K562 (cell line): ENCODE data around the gene KIF5A. TPM values are rescaled to one million over a fixed set of nuclear protein-coding genes. Genes with fewer than 3 reads are reported as not detected.

Experiments
- ATAC-seq: fragments of 200-7000 bp; cut with Tn5 transposase; 3 replicates; pipeline ENCODE4 v1.9.1; 2020; ENCODE audit warnings: moderate library complexity
- BruUV-seq: library from RNA; stranded (reverse); fragments of 400-500 nt; replicated peaks from 2 replicates; lab custom pipeline; 2021; lab: Mats Ljungman, UMichigan
- CTCF ChIA-PET: fragments of 300-600 bp; formaldehyde crosslinking; extraction: SDS; loops from one replicate; lab custom pipeline; 2021; ENCODE audit warnings: low intra/inter-chr PET ratio; lab: Yijun Ruan, JAX
- POLR2A ChIA-PET: fragments of 300-600, 350-650 bp; sonication (Branson Sonifier 250); formaldehyde crosslinking; extraction: SDS; loops from one replicate; lab custom pipeline; 2021; ENCODE audit warnings: antibody characterized with exemption, inconsistent platforms; lab: Yijun Ruan, JAX
- DNase-seq, 4 experiments: peaks; one replicate each; pipeline versions ENCODE4 v3.0.0 to v3.0.0-alpha.2; 2011 to 2018; ENCODE audit warnings: low spot score in 3 of 4, mixed read lengths in 3 of 4; ENCODE audit errors: extremely low read depth in 1 of 4
- FAIRE-seq: peaks from 2 replicates; lab custom pipeline; 2011; peaks lifted over from hg19 to GRCh38; lab: Jason Lieb, UNC
- H2AFZ ChIP-seq: 2 replicates; pipeline ENCODE4 v1.6.0; 2011; ENCODE audit warnings: low read depth, low read length, control low read depth, inconsistent platforms
- H3K27ac ChIP-seq: fragments of 200-600 bp; 3 replicates; pipeline ENCODE4 v1.8.0; 2011; ENCODE audit warnings: low read depth, mild to moderate bottlenecking, control low read depth, inconsistent platforms, low read length, moderate library complexity, mixed read lengths; ENCODE audit errors: extremely low read depth
- H3K27me3 ChIP-seq, 2 experiments: fragments of 300-600 bp in 1 of 2; 2 replicates in 1 of 2; 3 replicates in 1 of 2; pipeline versions ENCODE4 v1.6.0 to v1.8.0; 2011; ENCODE audit warnings: inconsistent platforms in 2 of 2, low read length in 2 of 2, mild to moderate bottlenecking in 1 of 2, mixed read lengths in 1 of 2, moderate library complexity in 1 of 2; ENCODE audit not compliant: control insufficient read depth in 2 of 2, insufficient read depth in 2 of 2
- H3K36me3 ChIP-seq: fragments of 300-600 bp; 3 replicates; pipeline ENCODE4 v1.8.0; 2011; ENCODE audit warnings: mild to moderate bottlenecking, low read length, inconsistent platforms; ENCODE audit not compliant: control insufficient read depth, insufficient read depth
- H3K4me1 ChIP-seq, 2 experiments: fragments of 200-600 bp in 1 of 2; replicated peaks in 1 of 2; 2 replicates in 1 of 2; 3 replicates in 1 of 2; pipeline versions ENCODE4 v1.5.1 to v1.8.0; 2011; ENCODE audit warnings: inconsistent platforms in 2 of 2, low read length in 2 of 2, mild to moderate bottlenecking in 1 of 2, mixed read lengths in 1 of 2, moderate library complexity in 1 of 2; ENCODE audit not compliant: control insufficient read depth in 2 of 2, insufficient read depth in 2 of 2
- H3K4me2 ChIP-seq: 2 replicates; pipeline ENCODE4 v1.6.1; 2011; ENCODE audit warnings: low read length, control low read depth, inconsistent platforms, mixed read lengths; ENCODE audit not compliant: insufficient read depth
- H3K4me3 ChIP-seq: fragments of 200-600 bp; sonication (generic), shearing (Covaris generic); 2 replicates; pipeline ENCODE4 v1.5.1; 2016; ENCODE audit warnings: control low read depth, inconsistent platforms
- H3K79me2 ChIP-seq: fragments of 200-600 bp; 3 replicates; pipeline ENCODE4 v1.8.0; 2011; ENCODE audit warnings: low read length, inconsistent platforms; ENCODE audit not compliant: control insufficient read depth, insufficient read depth
- H3K9ac ChIP-seq, 2 experiments: 2 replicates each; pipeline versions ENCODE4 v1.6.0 to v1.6.1; 2011; ENCODE audit warnings: low read depth in 2 of 2, low read length in 2 of 2, control low read depth in 1 of 2, inconsistent platforms in 1 of 2, mild to moderate bottlenecking in 1 of 2, mixed read lengths in 1 of 2; ENCODE audit not compliant: insufficient read depth in 1 of 2
- H3K9me1 ChIP-seq: one replicate; pipeline ENCODE4 v1.6.0; 2011; ENCODE audit warnings: inconsistent platforms, mild to moderate bottlenecking, low read length, moderate library complexity; ENCODE audit not compliant: control insufficient read depth, insufficient read depth
- H3K9me3 ChIP-seq: replicated peaks from 2 replicates; pipeline ENCODE4 v1.5.1; 2011; ENCODE audit warnings: low read depth, low read length, inconsistent platforms; ENCODE audit not compliant: control insufficient read depth, insufficient read depth
- H4K20me1 ChIP-seq: replicated peaks from 2 replicates; pipeline ENCODE4 v1.6.1; 2011; ENCODE audit warnings: low read length, inconsistent platforms, mixed read lengths; ENCODE audit not compliant: control insufficient read depth, insufficient read depth
- BCLAF1 ChIP-seq, 2 experiments: fragments of 450-650 bp in 1 of 2; IDR thresholded peaks; 2 replicates each; pipeline ENCODE4 v1.6.1; 2011 to 2017; ENCODE audit warnings: low read depth in 2 of 2, antibody characterized with exemption in 1 of 2, borderline replicate concordance in 1 of 2, low read length in 1 of 2, mild to moderate bottlenecking in 1 of 2, mixed read lengths in 1 of 2; ENCODE audit not compliant: control insufficient read depth in 1 of 2
- CBX1 ChIP-seq: sonication (generic); IDR thresholded peaks from 2 replicates; pipeline ENCODE4 v1.6.1; 2016; ENCODE audit warnings: antibody characterized with exemption, low read depth, mild to moderate bottlenecking
- FOXA3 ChIP-seq, 2 experiments: fragments of 450-650 bp in 1 of 2; sonication (generic) in 1 of 2; formaldehyde crosslinking; IDR thresholded peaks in 1 of 2; conservative IDR thresholded peaks in 1 of 2; 2 replicates each; pipeline versions ENCODE4 v1.4.0 to v1.8.0; 2020 to 2022; ENCODE audit warnings: mild to moderate bottlenecking in 2 of 2, missing genetic modification reagents in 1 of 2
- ILK ChIP-seq: fragments of 450-650 bp; IDR thresholded peaks from 2 replicates; pipeline ENCODE4 v1.6.1; 2016; ENCODE audit warnings: missing genetic modification characterization, low read depth, mild to moderate bottlenecking, missing compliant biosample characterization, moderate library complexity, borderline replicate concordance
- KLF13 ChIP-seq: fragments of 450-650 bp; IDR thresholded peaks from 2 replicates; pipeline ENCODE4 v1.6.1; 2016; ENCODE audit warnings: missing genetic modification characterization, low read depth, mild to moderate bottlenecking, missing compliant biosample characterization, moderate library complexity, borderline replicate concordance
- NCOA4 ChIP-seq: fragments of 450-650 bp; IDR thresholded peaks from 2 replicates; pipeline ENCODE4 v1.6.1; 2018; ENCODE audit warnings: mild to moderate bottlenecking; ENCODE audit not compliant: partially characterized antibody
- POLR2AphosphoS2 ChIP-seq: IDR thresholded peaks from 2 replicates; pipeline ENCODE4 v1.6.1; 2012; ENCODE audit warnings: low read length, improper control_type of control experiment
- POLR2B ChIP-seq: fragments of 450-650 bp; IDR thresholded peaks from 2 replicates; pipeline ENCODE4 v1.6.1; 2018; ENCODE audit warnings: low read depth; ENCODE audit not compliant: partially characterized antibody
- POLR2H ChIP-seq: IDR thresholded peaks from 2 replicates; pipeline ENCODE4 v1.6.1; 2016; ENCODE audit warnings: missing genetic modification characterization, low read depth, mild to moderate bottlenecking, control low read depth, missing compliant biosample characterization, moderate library complexity
- POU5F1 ChIP-seq: fragments of 150-350 bp; IDR thresholded peaks from 2 replicates; pipeline ENCODE4 v1.6.1; 2014; ENCODE audit warnings: borderline replicate concordance, low read length, low read depth, mild to moderate bottlenecking; ENCODE audit not compliant: partially characterized antibody
- RBM14 ChIP-seq: fragments of 200-400 bp; formaldehyde crosslinking; IDR thresholded peaks from 2 replicates; pipeline ENCODE4 v1.6.1; 2018; ENCODE audit warnings: low read depth, mild to moderate bottlenecking, low read length, moderate library complexity, borderline replicate concordance; ENCODE audit not compliant: insufficient read depth
- SIN3B ChIP-seq: fragments of 450-650 bp; IDR thresholded peaks from 2 replicates; pipeline ENCODE4 v1.6.1; 2017; ENCODE audit warnings: low read depth, mild to moderate bottlenecking, moderate library complexity
- ZFP30 ChIP-seq: fragments of 250-450 bp; sonication (Bioruptor Pico); IDR thresholded peaks from 2 replicates; pipeline ENCODE4 v1.8.0; 2022; ENCODE audit warnings: moderate library complexity, mild to moderate bottlenecking, inconsistent platforms, borderline replicate concordance
- WGBS: fragments of 100-300 bp; shearing (Covaris generic); methylation state at CpG from one replicate; pipeline ENCODE4 v1.1.6; 2016; ENCODE audit warnings: low coverage, mixed read lengths; ENCODE audit not compliant: insufficient coverage; ENCODE audit errors: missing lambda C conversion rate; 5-methylcytosine and 5-hydroxymethylcytosine counted together
- in situ Hi-C: fragments of 300-500 bp; cut with MboI; formaldehyde crosslinking; loops from 4 replicates; pipeline ENCODE4 v1.15.0; 2018; ENCODE audit warnings: inconsistent platforms, mixed read lengths
- intact Hi-C: fragments of 100-400 bp; cut with micrococcal nuclease; formaldehyde crosslinking; loops from 2 replicates; pipeline ENCODE4 v1.14.2; 2022
- polyA plus RNA-seq, 8 experiments: library from polyadenylated mRNA; depleted of rRNA in 4 of 8; stranded (reverse) in 5 of 8; unstranded in 3 of 8; fragments of >200 nt; fragmentation: Nextera tagmentation in 2 of 8; fragmentation: Illumina TruSeq in 1 of 8; extraction: Ambion mirVana in 2 of 8; extraction: Trizol in 1 of 8; gene quantifications; 2 replicates each; pipeline versions ENCODE4 v1.2.1 to v1.2.3, GENCODE V29; 2011 to 2014; ENCODE audit warnings: inconsistent platforms in 1 of 8, missing spikeins in 1 of 8
- total RNA-seq, 7 experiments: library from RNA; depleted of rRNA in 6 of 7; stranded (reverse); fragments of >200 nt in 6 of 7; fragmentation: Illumina TruSeq in 2 of 7; extraction: Trizol in 2 of 7; gene quantifications; 2 replicates each; pipeline versions ENCODE4 v1.2.1 to v1.2.3, GENCODE V29; 2011 to 2021; ENCODE audit warnings: low replicate concordance in 1 of 7
- TF ChIP-seq, protein P1 (sequence below): IDR thresholded peaks from 2 replicates; pipeline ENCODE4 v1.6.1; 2016; ENCODE audit warnings: missing genetic modification characterization, missing compliant biosample characterization
- TF ChIP-seq, protein P2 (sequence below): fragments of 450-650 bp; IDR thresholded peaks from 2 replicates; pipeline ENCODE4 v1.6.1; 2016; ENCODE audit warnings: borderline replicate concordance

Gene KIF5A
- total and polyA plus RNA-seq, 9 of the 15 experiments (the other 6 are each of a cell fraction or from before 2014, with no cell fraction given): 3.4 to 17.7 (median 8.0) TPM

DNA sequence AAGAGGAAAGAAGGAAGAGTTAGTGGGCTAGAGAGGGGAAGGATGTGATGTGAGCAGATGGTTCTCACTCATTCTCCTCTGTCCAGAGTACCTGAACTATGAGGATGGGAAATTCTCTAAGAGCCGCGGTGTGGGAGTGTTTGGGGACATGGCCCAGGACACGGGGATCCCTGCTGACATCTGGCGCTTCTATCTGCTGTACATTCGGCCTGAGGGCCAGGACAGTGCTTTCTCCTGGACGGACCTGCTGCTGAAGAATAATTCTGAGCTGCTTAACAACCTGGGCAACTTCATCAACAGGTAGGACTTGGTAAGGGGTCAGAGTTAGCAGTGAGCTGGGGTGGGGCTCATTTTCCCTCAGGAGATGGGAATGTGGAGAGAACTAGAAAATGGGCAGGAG, 37.2 kb upstream of the KIF5A start:
- peaks cover 7% of the 10 kb centered on the region for H3K9me1 ChIP-seq
- no peak for FAIRE-seq
- in situ Hi-C loops: no loop called here
- H3K9ac ChIP-seq: no peak overlapping the region
- BruUV-seq: no TSS peak
- no peak overlapping the region for H2AFZ ChIP-seq
- H3K4me1 ChIP-seq: peaks cover 0 to 11% of the 10 kb centered on the region in 2 experiments; a peak in 4 of 5 replicates
- H3K36me3 ChIP-seq: peaks cover 80% of the 10 kb centered on the region
- ChIA-PET CTCF (no interaction called here), POLR2A (interaction anchor here (0.6 to 10.1 kb wide), 4 partner anchors 9 to 238 kb away, joined by 3 to 184 read pairs (median 3); partner anchors contain the start of gene DCTN2)
- H3K27me3 ChIP-seq: no peaks in the 10 kb centered on the region
- no peaks in the 10 kb centered on the region for H3K9me3 ChIP-seq
- no peak overlapping the region for H3K4me3 ChIP-seq
- peaks cover 14% of the 10 kb centered on the region for H3K79me2 ChIP-seq
- DNase-seq: no peak
- ATAC-seq: no peak
- no peak overlapping the region for H3K27ac ChIP-seq
- H3K4me2 ChIP-seq: no peak overlapping the region
- H4K20me1 ChIP-seq: peaks cover 26% of the 10 kb centered on the region
- intact Hi-C loops: no loop called here
- 84% methylated on average over 6 of the region's 6 CpGs for WGBS
- TF ChIP-seq SIN3B: no peak
- no peak for TF ChIP-seq FOXA3 (CRISPR knock-in tag; conservative IDR thresholded peaks at IDR 0.05 in 1 of 2, IDR thresholded peaks at IDR 0.05 in 1 of 2)
- TF ChIP-seq ILK (tag): no peak
- TF ChIP-seq POU5F1: no peak
- TF ChIP-seq POLR2AphosphoS2: peak; percentile 70; the same call in 1 of the 2 replicates
- no peak for TF ChIP-seq KLF13 (tag)
- no peak for TF ChIP-seq BCLAF1 (IDR thresholded peaks at IDR 0.05; ENCODE audit: borderline replicate concordance in 1 of 2, control insufficient read depth in 1 of 2, low read depth in 2 of 2, low read length in 1 of 2)
- no peak for TF ChIP-seq ZFP30 (CRISPR knock-in tag)
- no peak for TF ChIP-seq CBX1
- 0 out of 2 replicates have a peak, but pooled peaks have one; percentile 4 for TF ChIP-seq POLR2H (tag)
- no peak for TF ChIP-seq NCOA4
- TF ChIP-seq, protein P1, sequence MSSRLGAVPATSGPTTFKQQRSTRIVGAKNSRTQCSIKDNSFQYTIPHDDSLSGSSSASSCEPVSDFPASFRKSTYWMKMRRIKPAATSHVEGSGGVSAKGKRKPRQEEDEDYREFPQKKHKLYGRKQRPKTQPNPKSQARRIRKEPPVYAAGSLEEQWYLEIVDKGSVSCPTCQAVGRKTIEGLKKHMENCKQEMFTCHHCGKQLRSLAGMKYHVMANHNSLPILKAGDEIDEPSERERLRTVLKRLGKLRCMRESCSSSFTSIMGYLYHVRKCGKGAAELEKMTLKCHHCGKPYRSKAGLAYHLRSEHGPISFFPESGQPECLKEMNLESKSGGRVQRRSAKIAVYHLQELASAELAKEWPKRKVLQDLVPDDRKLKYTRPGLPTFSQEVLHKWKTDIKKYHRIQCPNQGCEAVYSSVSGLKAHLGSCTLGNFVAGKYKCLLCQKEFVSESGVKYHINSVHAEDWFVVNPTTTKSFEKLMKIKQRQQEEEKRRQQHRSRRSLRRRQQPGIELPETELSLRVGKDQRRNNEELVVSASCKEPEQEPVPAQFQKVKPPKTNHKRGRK (tag): no peak
- TF ChIP-seq RBM14: no peak
- TF ChIP-seq, protein P2, sequence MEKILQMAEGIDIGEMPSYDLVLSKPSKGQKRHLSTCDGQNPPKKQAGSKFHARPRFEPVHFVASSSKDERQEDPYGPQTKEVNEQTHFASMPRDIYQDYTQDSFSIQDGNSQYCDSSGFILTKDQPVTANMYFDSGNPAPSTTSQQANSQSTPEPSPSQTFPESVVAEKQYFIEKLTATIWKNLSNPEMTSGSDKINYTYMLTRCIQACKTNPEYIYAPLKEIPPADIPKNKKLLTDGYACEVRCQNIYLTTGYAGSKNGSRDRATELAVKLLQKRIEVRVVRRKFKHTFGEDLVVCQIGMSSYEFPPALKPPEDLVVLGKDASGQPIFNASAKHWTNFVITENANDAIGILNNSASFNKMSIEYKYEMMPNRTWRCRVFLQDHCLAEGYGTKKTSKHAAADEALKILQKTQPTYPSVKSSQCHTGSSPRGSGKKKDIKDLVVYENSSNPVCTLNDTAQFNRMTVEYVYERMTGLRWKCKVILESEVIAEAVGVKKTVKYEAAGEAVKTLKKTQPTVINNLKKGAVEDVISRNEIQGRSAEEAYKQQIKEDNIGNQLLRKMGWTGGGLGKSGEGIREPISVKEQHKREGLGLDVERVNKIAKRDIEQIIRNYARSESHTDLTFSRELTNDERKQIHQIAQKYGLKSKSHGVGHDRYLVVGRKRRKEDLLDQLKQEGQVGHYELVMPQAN: no peak
- peak; percentile 20 for TF ChIP-seq POLR2B
